Stimulated activated naive CD4-positive, alpha-beta T cell (primary cell): ENCODE data around the gene CACNA1A.
"Not testable (repeated sequence)": the region's sequence is repeated elsewhere in the genome, so short reads cannot be mapped to it uniquely, and the experiment has no call there.

Experiments used
- DNase-seq, 6 experiments: peaks; one replicate each; lab custom pipeline; 2025; lab: John Stamatoyannopoulos, UW

Gene CACNA1A

DNA sequence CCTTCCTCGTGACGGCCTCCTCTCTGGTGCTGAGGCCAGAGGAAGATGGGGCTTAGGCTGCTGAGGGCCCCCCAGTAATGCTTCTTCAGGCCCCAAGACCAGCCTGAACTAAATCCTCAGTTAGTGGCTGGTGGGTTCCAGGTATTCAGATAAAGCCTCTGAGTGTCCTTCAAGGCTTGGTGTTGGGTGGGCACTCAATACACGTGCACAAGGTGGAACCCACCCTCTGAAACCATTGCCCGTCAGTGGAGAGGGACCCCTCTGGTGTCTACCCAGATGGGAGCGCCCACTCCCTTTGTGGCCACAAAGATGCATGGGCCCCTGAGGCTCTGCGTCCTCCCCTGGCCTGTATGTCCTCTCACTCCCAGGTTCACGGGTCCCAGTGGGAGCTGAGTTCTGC is 277.0 kb downstream of the CACNA1A start:
- DNase-seq = no peak

DNA sequence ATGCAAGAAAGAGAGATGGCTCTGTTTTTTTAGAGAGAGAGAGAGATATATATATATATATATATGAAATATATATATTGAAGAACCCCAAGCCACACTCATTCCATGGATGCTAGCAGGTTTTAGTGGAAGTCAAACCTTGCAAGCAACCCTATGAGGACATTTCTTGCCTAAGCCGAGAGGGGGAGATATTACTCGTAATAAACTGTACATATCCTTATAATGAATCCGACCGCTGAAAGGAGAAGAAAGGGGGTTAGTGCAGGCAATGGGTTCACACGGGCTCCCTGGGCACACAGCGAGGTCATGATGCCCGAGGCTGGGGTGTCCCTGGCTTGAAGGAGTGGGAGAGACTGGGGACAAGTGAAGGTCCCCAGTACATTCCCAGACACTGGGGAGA is 277.7 kb downstream of the CACNA1A start:
- DNase-seq = no peak

DNA sequence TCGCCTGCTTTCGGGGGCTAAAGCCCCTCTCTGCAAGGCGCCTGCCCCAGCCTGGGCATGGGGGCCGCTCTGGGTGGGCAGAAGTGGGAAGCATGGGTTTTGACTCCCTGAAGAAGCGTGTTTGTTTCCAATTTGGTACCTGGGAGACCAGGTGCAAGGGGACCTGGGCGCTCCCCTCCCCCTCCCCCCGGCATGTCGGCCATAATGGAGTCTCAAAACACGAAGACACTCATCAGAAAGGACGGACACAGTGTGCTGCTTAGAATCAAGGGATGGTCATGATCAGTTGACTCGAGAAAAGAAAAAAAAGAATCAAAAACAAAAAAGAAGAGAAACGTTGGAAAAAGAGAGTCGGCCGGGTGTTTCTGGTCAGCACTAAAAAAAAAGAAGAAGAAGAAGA is 279.3 kb downstream of the CACNA1A start:
- DNase-seq = no peak

DNA sequence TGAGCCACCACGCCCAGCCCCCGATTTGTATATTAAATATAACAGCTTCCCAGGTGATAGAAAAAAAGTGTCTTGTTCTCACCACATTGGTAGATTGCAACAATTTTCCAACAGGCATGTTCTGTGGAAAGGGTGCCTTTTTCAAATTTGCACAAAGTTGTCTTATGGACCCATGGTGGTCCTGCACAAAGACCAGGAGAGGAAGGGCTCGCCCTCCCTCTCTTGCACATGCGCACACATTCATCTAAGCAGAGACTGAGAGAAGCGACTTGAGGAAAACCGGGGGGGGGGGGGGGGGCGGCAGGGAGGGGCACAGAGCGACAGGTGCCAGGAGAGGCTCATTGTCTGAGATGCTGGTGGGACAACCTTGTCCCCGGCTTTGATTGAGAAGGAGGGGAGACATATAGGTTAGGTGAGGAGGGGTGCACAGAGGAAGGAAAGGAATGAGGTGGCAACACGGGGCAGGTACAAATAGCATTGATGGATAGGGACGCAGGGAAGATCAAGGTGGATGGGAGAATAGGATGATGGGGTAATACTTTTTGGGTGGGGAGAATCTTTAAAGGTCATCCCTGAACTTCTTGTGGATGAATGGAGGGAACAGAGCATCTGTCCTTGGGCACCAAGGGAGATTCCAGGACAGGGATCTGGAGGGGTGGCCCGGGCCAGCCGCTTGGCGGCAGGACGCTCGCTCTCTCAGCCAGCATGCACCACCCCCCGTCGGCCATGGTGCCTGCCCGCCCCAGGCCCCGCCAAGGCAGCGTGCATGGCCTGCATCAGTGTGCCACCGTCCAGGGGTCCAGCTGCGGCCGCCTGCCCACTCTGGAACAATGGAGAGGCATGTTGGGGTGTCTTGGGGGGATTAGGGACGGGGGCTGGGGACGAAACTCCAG is 280.1 kb downstream of the CACNA1A start:
- no peak for DNase-seq

DNA sequence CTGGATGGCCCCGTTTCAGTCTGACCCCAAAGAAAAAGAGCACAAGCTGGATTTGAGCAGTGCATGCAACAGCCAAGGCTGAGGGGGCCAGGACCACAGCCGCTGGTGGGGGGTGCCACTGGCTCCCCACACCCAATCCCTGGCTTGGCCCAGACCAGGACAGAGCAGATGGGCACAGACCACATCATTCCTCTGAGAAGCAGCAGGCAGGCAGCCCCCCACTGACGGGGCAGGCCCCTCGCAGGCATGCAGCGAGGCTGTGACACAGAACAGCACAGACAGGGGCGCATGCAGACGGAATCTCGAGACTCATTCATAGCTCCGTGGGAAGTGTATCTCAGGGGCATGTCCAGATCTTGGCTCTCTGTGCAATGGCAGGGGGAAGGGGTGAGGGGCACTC is 281.2 kb downstream of the CACNA1A start:
- no peak for DNase-seq

DNA sequence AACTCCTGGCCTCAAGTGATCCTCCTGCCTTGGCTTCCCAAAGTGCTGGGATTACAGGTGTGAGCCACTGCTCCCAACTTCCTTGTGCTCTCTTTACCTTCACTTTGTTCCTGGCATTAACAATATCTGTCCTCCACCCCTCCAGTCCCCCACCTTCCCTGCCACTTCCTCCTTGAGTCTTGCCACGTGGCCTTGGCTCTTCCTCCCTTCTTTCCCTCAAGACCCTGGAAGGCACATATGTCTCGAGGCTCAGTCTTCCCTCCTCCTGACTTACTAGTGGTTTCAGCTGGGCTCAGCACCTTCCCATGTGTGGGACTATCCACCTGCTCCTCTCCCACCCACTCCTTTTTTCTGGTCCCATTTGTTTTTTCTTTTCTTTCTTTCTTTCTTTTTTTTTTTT is 285.4 kb downstream of the CACNA1A start:
- no peak for DNase-seq

DNA sequence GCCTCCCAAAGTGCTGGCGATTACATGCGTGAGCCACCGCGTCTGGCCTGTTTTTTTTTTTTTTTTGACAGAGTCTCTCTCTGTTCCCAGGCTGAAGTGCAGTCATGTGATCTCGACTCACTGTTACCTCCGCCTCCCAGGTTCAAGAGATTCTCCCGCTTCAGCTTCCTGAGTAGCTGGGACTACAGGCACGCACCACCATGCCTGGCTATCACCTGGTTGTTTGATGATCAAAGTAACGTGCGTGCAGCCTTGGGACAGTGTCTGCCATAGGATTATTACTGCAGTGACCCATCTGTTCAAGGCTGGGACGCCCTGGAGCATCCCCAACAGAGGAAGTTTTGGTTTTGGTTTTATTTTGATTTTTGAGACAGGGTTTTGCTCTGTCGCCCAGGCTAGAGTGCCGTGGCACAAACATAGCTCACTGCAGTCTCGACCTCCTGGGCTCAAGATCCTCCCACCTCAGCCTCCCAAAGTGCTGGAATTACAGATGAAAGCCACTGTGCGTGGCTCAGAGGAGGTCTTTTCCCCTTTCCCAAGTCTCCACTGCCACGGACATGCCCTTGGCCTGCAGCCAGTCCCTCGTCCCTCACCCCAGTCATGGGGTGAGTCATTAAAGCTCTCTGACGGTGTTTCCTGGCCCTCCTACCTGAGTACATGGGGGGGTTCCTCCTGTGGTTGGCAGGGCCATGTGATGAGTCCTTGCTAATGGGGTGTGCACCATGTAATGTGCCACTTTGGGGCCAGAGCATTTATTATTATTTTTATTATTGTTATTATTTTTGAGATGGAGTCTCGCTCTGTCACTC is 290.5 kb downstream of the CACNA1A start:
- peak in 2 of 6 experiments; percentile 14 to 21 for DNase-seq

DNA sequence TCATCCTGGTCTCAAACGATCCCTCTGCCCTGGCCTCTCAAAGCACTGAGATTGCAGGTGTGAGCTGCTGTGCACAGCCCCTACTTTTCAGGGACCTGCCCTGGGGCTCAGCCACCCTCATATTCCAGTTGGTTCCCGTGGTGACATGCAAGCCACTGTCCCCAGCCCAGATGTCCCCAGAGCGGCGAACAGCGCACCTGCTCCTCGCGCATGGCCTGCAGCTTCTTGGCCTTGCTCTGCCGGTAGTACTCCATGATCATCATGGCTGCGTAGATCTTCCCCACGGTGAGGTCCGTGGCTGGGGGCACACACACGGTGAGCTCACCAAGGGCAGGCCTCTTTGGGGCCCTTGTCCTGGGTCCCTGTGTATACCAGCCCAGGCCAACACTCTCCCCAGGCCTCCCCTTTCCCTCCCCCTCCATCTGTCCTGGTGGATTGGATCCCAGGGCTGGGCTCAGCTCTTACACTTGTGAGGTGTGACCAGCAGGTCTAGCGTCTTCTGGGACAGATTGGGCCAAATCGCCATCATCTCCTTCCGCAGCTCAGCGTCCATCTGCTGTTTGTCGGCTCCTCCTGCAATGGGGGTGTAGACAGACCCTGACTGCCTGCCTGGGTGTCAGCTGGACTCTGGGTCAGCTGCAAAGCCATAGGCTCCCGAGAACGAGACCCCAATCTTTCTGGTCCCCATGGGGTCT is 292.1 kb downstream of the CACNA1A start:
- DNase-seq = no peak

DNA sequence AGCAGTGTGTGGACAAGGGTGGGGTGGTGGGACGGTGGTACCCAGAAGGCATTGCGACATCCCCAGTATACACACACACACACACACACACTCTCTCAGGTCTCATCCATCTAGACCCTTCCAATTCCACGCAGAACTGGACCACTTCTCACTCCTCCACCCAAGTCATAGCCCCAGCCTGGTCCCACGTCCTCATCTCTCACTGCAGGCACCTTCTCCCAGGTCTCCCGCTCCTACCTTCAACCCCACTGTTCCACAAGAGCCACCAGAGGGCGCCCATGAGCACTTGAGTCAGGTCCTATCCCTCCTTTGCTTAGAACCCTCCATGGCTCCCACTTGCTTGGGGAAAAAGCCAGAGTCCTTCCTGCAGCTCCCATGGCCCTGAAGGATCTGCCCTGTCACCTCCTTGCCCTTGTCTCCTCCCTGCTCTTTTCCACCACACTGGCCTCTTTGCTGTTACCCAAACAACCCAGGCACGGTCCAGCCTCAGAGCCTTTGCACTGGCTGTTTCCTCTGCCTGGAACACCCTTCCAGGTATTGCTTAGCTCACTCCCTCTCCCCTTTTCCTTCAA is 293.4 kb downstream of the CACNA1A start:
- DNase-seq = peak; percentile 20 to 77 (median 62)

DNA sequence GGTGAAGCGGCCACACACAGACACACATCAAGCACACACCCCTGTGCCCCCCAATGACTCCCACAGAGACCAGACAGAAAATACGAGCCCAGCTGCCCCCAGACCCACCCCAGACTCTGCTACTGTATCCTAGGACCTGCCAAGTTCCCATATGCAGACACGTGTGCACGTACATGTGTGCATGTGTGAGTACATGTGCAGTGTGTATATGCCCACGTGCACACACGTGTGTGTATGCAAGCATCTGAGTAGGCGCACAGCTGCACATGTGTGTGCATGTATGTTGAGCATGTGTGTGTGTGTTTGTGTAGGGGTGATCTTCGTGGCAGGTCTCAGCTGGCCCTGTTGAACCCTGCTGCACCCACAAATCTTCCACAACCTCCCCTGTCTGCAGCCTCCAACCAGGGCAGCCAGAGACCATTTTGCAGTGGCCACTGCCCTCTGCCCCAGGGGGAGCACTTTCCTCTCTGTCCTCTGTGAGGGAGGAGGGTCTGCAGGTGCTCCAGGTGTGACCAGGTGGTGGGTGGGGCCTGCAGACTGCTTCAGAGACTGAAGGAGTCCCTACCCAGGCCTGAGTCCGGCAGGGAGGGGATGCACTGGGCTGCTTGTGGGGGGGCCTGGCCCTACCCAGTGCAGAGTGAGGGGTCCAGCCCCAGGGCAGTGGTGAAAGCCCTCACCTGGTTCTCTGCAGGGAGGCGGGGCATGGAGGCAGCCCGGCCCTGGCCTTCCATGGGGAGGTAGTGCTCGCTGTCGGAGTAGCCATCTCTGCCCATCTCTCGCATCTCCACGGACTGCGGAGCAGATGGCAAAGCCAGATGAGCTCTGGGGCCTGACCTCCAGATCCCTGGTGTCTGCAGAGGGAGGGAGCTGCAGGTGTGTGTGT is 294.6 kb downstream of the CACNA1A start:
- DNase-seq = no peak

DNA sequence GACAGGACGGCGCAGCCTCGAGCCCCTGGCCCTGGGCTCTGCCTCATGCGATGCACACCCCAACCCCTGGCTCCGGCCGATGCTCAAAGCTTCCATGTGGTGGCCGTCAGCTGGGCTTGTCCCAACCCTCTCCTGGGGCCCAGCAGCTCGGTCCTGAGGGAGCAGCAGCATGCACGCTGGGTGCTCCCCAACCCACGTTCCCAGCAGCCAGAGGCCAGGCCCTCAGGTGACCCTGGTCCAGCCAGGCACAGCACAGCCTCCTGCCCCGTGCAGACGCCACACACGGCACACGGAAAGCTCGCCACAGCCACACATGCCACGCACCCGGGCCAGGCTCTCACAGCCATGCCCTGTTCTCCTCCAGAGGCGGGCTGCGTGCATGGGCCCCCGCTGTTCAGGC is 295.3 kb downstream of the CACNA1A start:
- no peak for DNase-seq

DNA sequence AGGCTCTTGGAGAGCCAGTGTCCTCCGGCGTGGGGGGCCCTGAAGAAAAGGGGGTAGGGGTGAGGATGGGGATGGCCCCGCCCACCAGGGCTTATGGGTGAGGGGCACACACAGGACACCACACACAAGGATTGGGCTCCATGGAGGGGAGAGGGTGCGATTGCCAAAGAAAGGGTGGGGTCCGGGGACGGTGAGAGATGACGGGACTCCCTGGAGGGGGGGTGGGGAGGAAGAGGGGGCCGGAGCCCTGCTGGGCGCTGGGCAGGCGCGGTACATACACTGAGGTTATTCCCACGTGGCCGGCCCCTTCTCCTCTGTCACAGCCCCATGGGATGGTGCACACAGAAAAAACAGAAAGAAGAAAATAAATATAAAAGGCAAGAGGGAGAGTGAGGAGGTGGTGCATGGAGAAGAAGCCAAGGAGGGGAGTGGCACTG is 295.9 kb downstream of the CACNA1A start:
- DNase-seq = no peak

DNA sequence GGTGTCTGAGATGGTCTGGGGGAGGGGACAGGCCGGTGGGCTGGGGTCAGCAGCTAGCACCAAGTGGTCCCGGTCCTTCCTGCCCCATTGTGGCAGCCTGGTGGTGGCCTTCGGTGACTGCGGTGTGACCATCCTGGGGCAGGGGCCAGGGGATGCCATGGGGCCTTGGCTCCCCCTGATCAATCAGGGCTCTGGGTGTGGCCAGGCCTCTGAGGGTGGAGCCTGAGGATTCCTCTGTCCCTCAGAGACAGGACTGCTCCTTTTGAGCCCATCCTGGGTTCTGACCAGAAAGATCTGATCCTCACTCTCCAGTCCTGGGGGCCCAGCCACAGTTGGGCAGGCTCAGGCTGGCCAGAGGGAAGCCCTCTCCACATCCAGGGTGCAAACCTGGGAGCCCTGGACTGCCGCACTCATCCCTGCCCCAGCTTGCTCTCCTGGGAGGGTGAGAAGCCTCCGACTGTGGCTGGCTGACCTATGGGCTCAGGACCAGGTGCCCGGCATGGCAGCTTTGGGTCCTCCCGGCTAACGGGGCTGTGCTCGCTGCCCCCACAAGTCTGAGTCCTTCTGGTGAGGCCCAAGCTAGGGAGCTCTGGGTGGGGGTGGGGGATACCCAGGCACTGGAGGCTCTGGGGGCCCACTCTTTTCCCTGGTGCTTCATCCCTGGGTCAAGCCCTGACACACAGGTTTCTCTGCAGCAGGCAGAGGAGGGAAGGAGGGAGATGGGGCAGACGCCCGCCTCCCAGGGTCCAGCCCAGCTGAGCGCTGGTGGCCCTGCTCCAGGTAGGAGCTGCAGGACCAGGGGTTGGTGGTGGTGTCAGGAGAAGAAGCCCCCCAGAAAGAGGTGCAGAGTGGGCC is 296.6 kb downstream of the CACNA1A start:
- no peak for DNase-seq

DNA sequence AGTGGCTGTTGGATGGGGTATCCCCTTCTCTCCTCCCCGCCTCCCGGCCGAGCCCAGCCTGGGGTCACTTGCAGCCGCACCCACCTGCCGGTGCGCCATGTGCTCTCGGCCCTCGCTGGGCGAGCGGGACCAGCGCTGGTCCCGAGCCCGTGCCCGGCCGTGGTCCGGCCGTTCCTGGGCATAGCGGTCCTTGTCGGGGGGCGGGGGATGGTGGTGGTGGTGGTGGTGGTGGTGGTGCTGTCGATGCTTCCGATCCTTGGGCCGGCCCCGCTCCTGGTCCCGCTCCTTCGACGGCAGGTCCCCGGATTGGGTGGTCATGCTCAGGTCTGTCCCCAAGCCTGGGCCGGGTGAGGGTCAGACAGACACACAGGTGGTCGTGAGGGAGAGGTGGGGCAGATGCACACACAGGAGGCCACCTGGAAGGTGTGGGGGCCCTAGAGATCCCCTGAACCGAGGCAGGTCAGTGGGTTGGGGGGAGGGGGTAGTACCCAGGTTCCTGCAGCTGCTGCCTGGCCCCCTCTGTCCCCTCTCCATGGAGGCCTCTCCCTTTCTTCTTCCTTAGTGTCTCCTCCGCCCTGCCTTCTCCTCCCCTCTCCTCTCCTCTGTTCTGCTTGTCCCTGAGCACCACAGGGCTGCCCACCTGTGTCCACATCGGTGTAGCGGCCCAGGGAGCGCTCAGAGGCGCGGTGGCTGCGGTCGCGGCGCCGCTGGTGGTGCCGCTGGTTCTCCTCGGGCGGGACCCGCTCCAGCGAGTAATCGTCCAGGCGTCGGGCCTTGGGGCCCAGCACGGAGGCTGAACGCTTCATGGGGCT is 297.4 kb downstream of the CACNA1A start:
- DNase-seq = no peak

DNA sequence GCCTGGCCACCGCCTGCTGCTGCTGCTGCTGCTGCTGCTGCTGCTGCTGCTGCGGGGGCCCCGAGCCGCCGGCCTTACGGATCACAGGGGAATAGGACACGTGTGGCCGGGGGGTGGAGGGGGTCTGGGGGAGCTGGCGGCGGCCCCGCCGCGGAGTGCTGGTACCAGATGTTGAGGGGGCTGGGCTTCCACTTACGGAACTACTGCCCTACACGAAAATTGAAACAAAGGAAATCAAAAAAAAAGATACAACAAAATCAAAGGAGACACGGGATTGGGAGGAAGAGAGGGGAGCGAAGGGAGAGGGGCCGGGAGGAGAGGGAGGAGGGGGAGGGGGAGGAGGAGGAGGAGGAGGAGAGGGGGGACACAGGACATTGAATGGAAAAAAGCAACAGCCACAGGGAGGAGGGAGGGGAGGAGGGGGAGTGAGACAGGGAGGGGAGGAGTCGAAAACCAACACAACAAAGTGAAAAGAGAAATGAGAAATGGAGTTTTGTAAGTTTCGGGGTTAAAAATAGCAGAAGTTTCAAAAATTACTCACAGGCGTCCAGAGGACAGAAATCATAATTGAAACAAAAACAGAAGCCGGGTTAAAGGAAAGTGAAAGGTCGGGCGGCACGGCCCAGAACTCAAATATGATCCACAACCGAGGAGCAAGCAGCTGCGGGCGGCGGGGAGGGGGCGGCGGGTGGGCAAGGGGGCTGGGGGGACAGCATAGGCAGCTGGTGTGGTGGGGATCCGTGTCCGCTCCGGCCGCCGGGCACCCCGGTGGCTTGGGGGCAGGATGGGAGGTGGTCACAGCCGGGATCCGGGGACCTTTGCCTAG is 298.2 kb downstream of the CACNA1A start:
- DNase-seq = peak in 4 of 6 experiments; percentile 38 to 61 (median 51)

DNA sequence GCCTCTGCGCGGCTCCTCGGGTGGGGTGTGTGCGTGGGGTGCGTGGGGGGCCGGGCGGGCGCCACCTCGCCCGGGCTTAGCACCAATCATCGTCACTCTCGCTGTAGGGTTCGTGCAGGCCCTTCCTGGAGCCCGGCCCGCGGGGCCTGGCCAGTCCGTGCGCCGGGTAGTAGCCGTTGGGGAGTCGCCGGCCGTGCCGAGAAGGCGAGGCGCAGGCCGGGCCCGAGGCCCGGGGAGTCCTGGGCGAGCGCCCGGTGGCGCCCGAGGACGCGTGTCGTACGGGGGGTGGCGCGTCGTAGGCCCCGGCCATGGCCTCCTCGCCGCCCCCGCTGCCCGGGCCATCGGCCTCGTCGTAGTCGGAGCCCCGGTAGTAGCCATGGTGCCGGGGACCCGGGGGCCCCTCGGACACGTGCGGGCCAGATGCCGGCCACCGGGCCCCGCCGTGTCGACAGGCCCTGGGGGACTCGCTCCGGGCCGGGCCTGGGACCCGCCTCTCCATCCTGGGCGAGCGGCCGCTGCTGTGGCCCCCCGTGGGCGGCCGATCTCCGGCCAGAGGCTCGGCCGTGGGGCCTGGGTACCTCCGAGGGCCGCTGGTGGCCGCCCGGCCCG is 298.9 kb downstream of the CACNA1A start:
- no peak for DNase-seq

DNA sequence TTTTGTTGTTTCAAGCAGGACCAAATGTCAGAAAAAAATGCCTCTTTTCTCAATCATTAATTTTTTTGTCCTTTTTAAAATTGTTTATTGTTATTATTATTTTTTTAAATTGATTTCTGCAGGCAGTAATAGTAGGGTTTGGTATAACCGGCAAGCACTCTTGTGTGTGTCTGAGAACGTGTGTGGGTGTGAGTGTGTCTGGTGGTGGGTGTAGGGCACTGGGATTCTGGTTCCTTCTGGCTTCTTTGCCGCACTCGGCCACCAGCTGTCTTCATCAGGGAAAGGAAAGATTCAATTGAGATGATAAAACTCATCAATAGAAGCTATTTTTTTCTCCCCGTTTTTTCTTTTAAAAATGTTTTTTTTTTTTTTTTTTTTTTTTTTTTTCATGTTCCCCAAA is 299.7 kb downstream of the CACNA1A start:
- no peak for DNase-seq

DNA sequence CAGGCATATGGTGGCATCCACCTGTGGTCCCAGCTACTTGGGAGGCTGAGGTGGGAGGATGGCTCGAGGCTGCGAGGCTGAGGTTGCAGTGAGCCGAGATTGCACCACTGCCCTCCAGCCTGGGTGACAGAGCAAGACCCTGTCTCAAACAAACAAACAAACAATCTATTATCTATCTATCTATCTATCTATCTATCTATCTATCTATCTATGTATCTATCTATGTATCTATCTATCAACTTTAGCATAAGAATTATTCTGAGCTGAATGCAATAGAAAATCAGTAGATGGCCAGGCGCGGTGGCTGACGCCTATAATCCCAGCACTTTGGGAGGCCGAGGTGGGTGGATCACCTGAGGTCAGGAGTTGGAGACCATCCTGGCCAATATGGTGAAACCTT is 304.2 kb downstream of the CACNA1A start:
- not testable (repeated sequence) for DNase-seq
